HL-60 (cell line): ENCODE data around the gene FUT4.
A peak's percentile ranks its signal among the peaks of the same experiment; 100 is the strongest.

Experiments used
- DNase-seq, 2 experiments: peaks; one replicate each; pipeline ENCODE4 v3.0.0-alpha.2; 2010 to 2020; ENCODE audit warnings: low read depth in 1 of 2, low spot score in 1 of 2
- H3K27ac ChIP-seq: fragments of 250-450 bp; sonication (Bioruptor Pico); replicated peaks from 2 replicates; pipeline ENCODE4 v1.5.1; 2020; ENCODE audit warnings: mild to moderate bottlenecking, moderate library complexity
- H3K27me3 ChIP-seq: fragments of 250-450 bp; sonication (Bioruptor Pico); 2 replicates; pipeline ENCODE4 v1.5.1; 2021; ENCODE audit warnings: mild to moderate bottlenecking, moderate library complexity; ENCODE audit not compliant: insufficient read depth, poor library complexity, severe bottlenecking
- H3K4me3 ChIP-seq: replicated peaks from 2 replicates; pipeline ENCODE4 v1.5.1; 2011; ENCODE audit warnings: mild to moderate bottlenecking, control low read depth, low read length; ENCODE audit not compliant: insufficient read depth
- CTCF ChIP-seq: IDR thresholded peaks from one replicate; pipeline ENCODE4 v1.5.1; 2011; ENCODE audit warnings: low read length, control low read depth, inconsistent platforms; ENCODE audit not compliant: insufficient read depth
- GABPA ChIP-seq: IDR thresholded peaks from 2 replicates; pipeline ENCODE4 v1.6.1; 2012; ENCODE audit warnings: low read depth
- POLR2AphosphoS5 ChIP-seq: IDR thresholded peaks from 2 replicates; pipeline ENCODE4 v1.6.1; 2012; ENCODE audit warnings: low read depth
- REST ChIP-seq: IDR thresholded peaks from 2 replicates; pipeline ENCODE4 v1.6.1; 2012; ENCODE audit warnings: low read depth; ENCODE audit not compliant: insufficient replicate concordance
- SPI1 ChIP-seq: IDR thresholded peaks from 2 replicates; pipeline ENCODE4 v1.6.1; 2012; ENCODE audit warnings: low read depth, mild to moderate bottlenecking, borderline replicate concordance
- long read RNA-seq: library from polyadenylated mRNA; unstranded; transcript quantifications from one replicate; pipeline ENCODE4 v2.0.0, GENCODE V29; 2020

Gene FUT4
- long read RNA-seq, full-length matches to known transcripts, result 7 of 7 reads
- long read RNA-seq, partial matches to known transcripts, result 0 of 7 reads
- long read RNA-seq, other reads (novel, unspliced or antisense), result 0 of 7 reads

GRCh38 chr11:94543695-94544645 is at the start of gene FUT4:
Gene FUT4 (plus strand): TSS chr11:94543921. CDS start chr11:94544134, 213 bp downstream.
- TF ChIP-seq POLR2AphosphoS5, result peak; percentile 87
- TF ChIP-seq SPI1, result no peak
- TF ChIP-seq CTCF, result no peak
- TF ChIP-seq REST, result peak; percentile 29
- peak; percentile 76 for TF ChIP-seq GABPA
- no peaks in the 10 kb centered on the region for H3K27me3 ChIP-seq
- peak within 1 kb of the TSS; percentile 62 for H3K4me3 ChIP-seq
- peak within 1 kb of the TSS; percentile 98 for H3K27ac ChIP-seq
- DNase-seq, result peak; percentile 69 to 91

- H3K27ac ChIP-seq, result peak overlapping the region; percentile 78
- no peak for DNase-seq
- peak overlapping the region; percentile 95 for H3K4me3 ChIP-seq
- no peaks in the 10 kb centered on the region for H3K27me3 ChIP-seq
- TF ChIP-seq CTCF (no peak), POLR2AphosphoS5 (no peak), SPI1 (no peak), REST (no peak), GABPA (no peak)
These were observed 49.5 kb upstream of the FUT4 start for GRCh38 chr11:94494126-94494680.

- H3K27me3 ChIP-seq, result no peaks in the 10 kb centered on the region
- no peak for DNase-seq
- no peak overlapping the region for H3K27ac ChIP-seq
- no peak for TF ChIP-seq CTCF
- TF ChIP-seq GABPA, result no peak
- no peak for TF ChIP-seq SPI1
- no peak overlapping the region for H3K4me3 ChIP-seq
These were observed 43.5 kb upstream of the FUT4 start for GRCh38 chr11:94500181-94500580.
